Thymus (tissue), 11 donors: ENCODE data around the gene PXMP2. TPM values are rescaled to one million over a fixed set of nuclear protein-coding genes. Genes with fewer than 3 reads are reported as not detected.
A peak's percentile ranks its signal among the peaks of the same experiment; 100 is the strongest.
"Not testable (repeated sequence)": the region's sequence is repeated elsewhere in the genome, so short reads cannot be mapped to it uniquely, and the experiment has no call there.

Source experiments
- DNase-seq, 9 donors: peaks; one replicate each; pipeline ENCODE4 v3.0.0-alpha.2; 2013; ENCODE audit warnings: low spot score in 9 of 9, low read depth in 6 of 9, missing footprints in 1 of 9
- H3K27ac ChIP-seq, 2 donors: one replicate each; pipeline ENCODE4 v1.5.1; 2013; ENCODE audit warnings: control low read depth in 1 of 2, low read depth in 1 of 2, low read length in 1 of 2, mild to moderate bottlenecking in 1 of 2, moderate library complexity in 1 of 2
- H3K27me3 ChIP-seq, 2 donors: one replicate each; pipeline ENCODE4 v1.5.1; 2013; ENCODE audit warnings: low read length in 1 of 2; ENCODE audit not compliant: control insufficient read depth in 2 of 2, insufficient read depth in 1 of 2
- H3K36me3 ChIP-seq, 2 donors: one replicate each; pipeline ENCODE4 v1.5.1; 2013; ENCODE audit warnings: low read length in 1 of 2, mild to moderate bottlenecking in 1 of 2, moderate library complexity in 1 of 2; ENCODE audit not compliant: control insufficient read depth in 2 of 2, insufficient read depth in 2 of 2
- H3K4me1 ChIP-seq, 2 donors: one replicate each; pipeline ENCODE4 v1.5.1; 2013; ENCODE audit warnings: low read length in 2 of 2; ENCODE audit not compliant: control insufficient read depth in 2 of 2, insufficient read depth in 2 of 2
- H3K4me3 ChIP-seq, 2 donors: one replicate each; pipeline ENCODE4 v1.5.1; 2013; ENCODE audit warnings: low read length in 2 of 2, control low read depth in 1 of 2, mild to moderate bottlenecking in 1 of 2
- H3K9me3 ChIP-seq, 2 donors: one replicate each; pipeline ENCODE4 v1.5.1; 2013; ENCODE audit warnings: low read length in 1 of 2, mild to moderate bottlenecking in 1 of 2; ENCODE audit not compliant: control insufficient read depth in 2 of 2, insufficient read depth in 1 of 2
- WGBS: extraction: QIAGEN DNeasy Blood & Tissue Kit; methylation state at CpG from one replicate; pipeline ENCODE4 v1.1.7; 2013; 5-methylcytosine and 5-hydroxymethylcytosine counted together
- polyA plus RNA-seq: library from polyadenylated mRNA; stranded (reverse); fragments of 200-250 nt; gene quantifications from one replicate; pipeline ENCODE4 v1.2.3, GENCODE V29; 2013
- total RNA-seq: library from RNA; stranded (reverse); fragments of 120-200 nt; gene quantifications from one replicate; pipeline ENCODE4 v1.2.4, GENCODE V29; 2013
- donor health status: healthy.

Gene PXMP2
- total and polyA plus RNA-seq, 2 donors = 6.3 to 50.1 TPM

DNA sequence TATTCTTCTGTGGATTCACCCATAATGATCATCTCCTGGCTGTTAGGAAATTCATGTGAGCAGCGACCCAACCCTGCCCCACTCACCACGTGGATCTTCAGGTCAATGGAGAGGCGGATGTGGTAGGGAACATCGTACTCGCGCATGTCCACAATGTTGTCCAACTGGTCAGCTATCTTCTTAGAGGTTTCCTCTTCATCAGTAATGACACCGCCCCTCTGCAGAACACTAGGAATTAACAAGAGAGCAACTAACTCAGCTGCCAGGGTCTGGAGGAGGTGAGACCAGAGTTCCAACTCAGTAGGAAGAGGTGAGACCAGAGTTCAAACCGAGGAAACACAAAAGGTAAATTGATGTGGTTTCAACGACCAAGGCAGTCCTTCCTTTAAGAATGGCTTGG is 9.9 kb upstream of the PXMP2 start:
- H3K27me3 ChIP-seq = no peaks in the 10 kb centered on the region
- DNase-seq = no peak
- no peak overlapping the region for H3K4me3 ChIP-seq
- H3K4me1 ChIP-seq = peaks cover 0 to 5% of the 10 kb centered on the region in 2 donors
- peaks cover 70 to 80% of the 10 kb centered on the region in 2 donors for H3K36me3 ChIP-seq
- WGBS = 96% methylated on average over 9 of the region's 9 CpGs
- no peak overlapping the region for H3K27ac ChIP-seq
- H3K9me3 ChIP-seq = peaks cover 0 to 3% of the 10 kb centered on the region in 2 donors

DNA sequence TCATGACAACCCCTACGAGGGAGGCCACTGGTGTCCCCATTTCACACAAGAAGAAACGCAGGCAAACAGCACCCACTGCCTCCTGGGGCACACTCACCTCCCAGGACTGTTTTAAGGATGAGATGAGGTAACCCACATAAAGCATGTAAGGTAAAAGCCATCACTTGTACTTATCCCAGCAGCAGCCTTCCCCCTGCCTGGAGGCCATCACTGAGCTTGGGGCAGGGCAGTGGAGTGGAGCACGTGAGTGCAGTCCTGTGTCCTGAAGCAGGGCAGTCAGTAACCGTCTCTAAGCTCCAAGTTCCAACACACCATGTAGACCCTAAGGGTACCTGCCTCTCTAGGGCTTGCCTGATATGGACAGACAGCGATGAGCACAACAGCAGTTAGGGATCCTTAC is 2.0 kb upstream of the PXMP2 start:
- peaks cover 3 to 11% of the 10 kb centered on the region in 2 donors for H3K36me3 ChIP-seq
- DNase-seq = no peak
- 74% methylated on average over 5 of the region's 5 CpGs for WGBS
- peaks cover 0 to 14% of the 10 kb centered on the region in 2 donors for H3K4me1 ChIP-seq
- H3K27ac ChIP-seq = no peak overlapping the region
- H3K4me3 ChIP-seq = no peak overlapping the region
- H3K9me3 ChIP-seq = no peaks in the 10 kb centered on the region
- no peaks in the 10 kb centered on the region for H3K27me3 ChIP-seq

- DNase-seq = peak in 1 of 9 donors; percentile 25
- H3K9me3 ChIP-seq = no peaks in the 10 kb centered on the region
- peak overlapping the region; percentile 52 to 90 for H3K4me3 ChIP-seq
- peaks cover 2 to 16% of the 10 kb centered on the region in 2 donors for H3K36me3 ChIP-seq
- under 1% methylated on average over 55 of the region's 55 CpGs for WGBS
- H3K27ac ChIP-seq = peak overlapping the region in 1 of 2 donors; percentile 60
- peaks cover 0 to 9% of the 10 kb centered on the region in 2 donors for H3K4me1 ChIP-seq
- no peaks in the 10 kb centered on the region for H3K27me3 ChIP-seq
These were observed 569 bp upstream of the PXMP2 start for GRCh38 chr12:132686825-132687210.

DNA sequence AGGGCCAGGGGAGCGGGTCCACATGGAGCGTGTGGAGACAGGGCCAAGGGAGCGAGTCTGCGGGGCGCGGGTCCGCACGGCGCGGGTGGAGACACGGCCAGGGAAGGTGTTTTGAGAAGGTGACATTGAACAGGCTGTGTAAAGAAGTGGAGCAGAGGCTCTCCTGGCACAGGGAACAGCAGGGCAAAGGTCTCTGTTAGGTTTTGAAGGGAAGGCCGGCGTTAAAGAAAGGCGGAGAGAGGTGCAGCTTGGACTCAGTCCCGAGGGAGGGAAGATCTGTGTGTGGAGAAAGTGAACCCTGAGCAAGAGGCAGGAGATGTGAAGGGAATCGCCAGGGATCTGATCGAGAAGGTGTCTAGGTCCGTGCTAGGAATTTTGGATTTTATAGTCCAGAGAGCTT is 1.8 kb downstream of the PXMP2 start:
- no peaks in the 10 kb centered on the region for H3K27me3 ChIP-seq
- H3K4me1 ChIP-seq = peaks cover 0 to 9% of the 10 kb centered on the region in 2 donors
- no peaks in the 10 kb centered on the region for H3K9me3 ChIP-seq
- H3K4me3 ChIP-seq = no peak overlapping the region
- 92% methylated on average over 18 of the region's 18 CpGs for WGBS
- peaks cover 0 to 14% of the 10 kb centered on the region in 2 donors for H3K36me3 ChIP-seq
- H3K27ac ChIP-seq = no peak overlapping the region
- DNase-seq = no peak

DNA sequence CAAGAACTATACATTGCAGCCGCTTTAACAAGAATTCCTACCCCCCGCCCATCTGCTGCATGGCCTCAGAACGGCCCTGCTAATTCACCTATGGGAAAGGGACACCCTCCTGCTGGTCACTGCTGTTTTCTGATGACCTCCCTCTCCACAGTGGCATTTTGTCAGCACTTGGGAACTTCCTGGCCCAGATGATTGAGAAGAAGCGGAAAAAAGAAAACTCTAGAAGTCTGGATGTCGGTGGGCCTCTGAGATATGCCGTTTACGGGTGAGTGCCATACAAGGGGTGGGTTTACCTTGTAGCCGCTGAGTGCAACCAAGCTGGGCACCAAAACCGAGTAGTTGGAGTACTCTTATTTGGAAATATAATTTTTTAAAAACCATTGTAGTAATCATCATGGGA is 2.7 kb downstream of the PXMP2 start:
- DNase-seq = no peak
- 98% methylated on average over 9 of the region's 9 CpGs for WGBS
- Histone ChIP-seq H3K9me3 (no peaks in the 10 kb centered on the region), H3K4me3 (no peak overlapping the region), H3K36me3 (peaks cover 2 to 16% of the 10 kb centered on the region in 2 donors), H3K4me1 (peaks cover 0 to 9% of the 10 kb centered on the region in 2 donors), H3K27me3 (no peaks in the 10 kb centered on the region), H3K27ac (no peak overlapping the region)

GRCh38 chr12:132692030-132692429 is 4.6 kb downstream of the PXMP2 start:
- H3K27me3 ChIP-seq = not testable (repeated sequence)
- 96% methylated on average over 3 of the region's 3 CpGs for WGBS

GRCh38 chr12:132694888-132695287 is 7.5 kb downstream of the PXMP2 start:
- peaks cover 29 to 37% of the 10 kb centered on the region in 2 donors for H3K36me3 ChIP-seq
- H3K4me3 ChIP-seq, H3K27ac ChIP-seq, H3K9me3 ChIP-seq, H3K27me3 ChIP-seq, DNase-seq, H3K4me1 ChIP-seq: not testable (repeated sequence)
- 97% methylated on average over 3 of the region's 3 CpGs for WGBS

More at GRCh38 chr12:132692030-132692429, 4.6 kb downstream of the PXMP2 start:
- not testable (repeated sequence) for H3K9me3 ChIP-seq, H3K4me3 ChIP-seq, H3K4me1 ChIP-seq, H3K27ac ChIP-seq, DNase-seq
- peaks cover 21 to 31% of the 10 kb centered on the region in 2 donors for H3K36me3 ChIP-seq

- no peaks in the 10 kb centered on the region for H3K4me1 ChIP-seq
- no peaks in the 10 kb centered on the region for H3K27me3 ChIP-seq
- H3K9me3 ChIP-seq = no peaks in the 10 kb centered on the region
- no peak overlapping the region for H3K4me3 ChIP-seq
- H3K36me3 ChIP-seq = peaks cover 29 to 37% of the 10 kb centered on the region in 2 donors
- H3K27ac ChIP-seq = no peak overlapping the region
- no peak for DNase-seq
- WGBS = 94% methylated on average over 12 of the region's 12 CpGs
These were observed 8.0 kb downstream of the PXMP2 start for GRCh38 chr12:132695431-132695830.

GRCh38 chr12:132698341-132698740 is 11.0 kb downstream of the PXMP2 start:
- H3K27me3 ChIP-seq = no peaks in the 10 kb centered on the region
- WGBS = 88% methylated on average over 5 of the region's 5 CpGs
- H3K36me3 ChIP-seq = peaks cover 46 to 48% of the 10 kb centered on the region in 2 donors
- H3K4me3 ChIP-seq = no peak overlapping the region
- no peaks in the 10 kb centered on the region for H3K4me1 ChIP-seq
- DNase-seq = no peak
- H3K27ac ChIP-seq = no peak overlapping the region
- H3K9me3 ChIP-seq = no peaks in the 10 kb centered on the region
